CD4-positive, alpha-beta T cell treated with Interleukin-2 at 100 ng/mL for 4 hours (primary cell): ENCODE measurements around the gene C7orf33.
"Not testable (repeated sequence)": the region's sequence is repeated elsewhere in the genome, so short reads cannot be mapped to it uniquely, and the experiment has no call there.

Experiments used
- DNase-seq: peaks from one replicate; pipeline ENCODE4 v3.0.0-alpha.2; 2020; ENCODE audit warnings: low spot score

Gene C7orf33

GRCh38 chr7:148590471-148590870 is at the start of gene C7orf33:
Gene C7orf33 (plus strand): TSS chr7:148590766. CDS start chr7:148590926, 160 bp downstream.
- DNase-seq, result no peak

GRCh38 chr7:148541891-148542504 is 48.6 kb upstream of the C7orf33 start:
- DNase-seq, result no peak

- no peak for DNase-seq
Observed at GRCh38 chr7:148543302-148543701, 47.3 kb upstream of the C7orf33 start.

- DNase-seq, result no peak
Observed at GRCh38 chr7:148545172-148545571, 45.4 kb upstream of the C7orf33 start.

- DNase-seq, result no peak
Observed at GRCh38 chr7:148545932-148546331, 44.6 kb upstream of the C7orf33 start.

GRCh38 chr7:148546857-148547256 is 43.7 kb upstream of the C7orf33 start:
- DNase-seq, result no peak

GRCh38 chr7:148547951-148548350 is 42.6 kb upstream of the C7orf33 start:
- DNase-seq, result no peak

- DNase-seq, result no peak
Observed at GRCh38 chr7:148553979-148554378, 36.6 kb upstream of the C7orf33 start.

GRCh38 chr7:148556892-148557291 is 33.7 kb upstream of the C7orf33 start:
- no peak for DNase-seq

GRCh38 chr7:148558914-148559313 is 31.7 kb upstream of the C7orf33 start:
- DNase-seq, result no peak

GRCh38 chr7:148561099-148561498 is 29.5 kb upstream of the C7orf33 start:
- DNase-seq, result no peak

- no peak for DNase-seq
Observed at GRCh38 chr7:148563583-148564274, 26.8 kb upstream of the C7orf33 start.

- peak; percentile 42 for DNase-seq
Observed at GRCh38 chr7:148564275-148564951, 26.2 kb upstream of the C7orf33 start.

- DNase-seq, result no peak
Observed at GRCh38 chr7:148566736-148567135, 23.8 kb upstream of the C7orf33 start.

GRCh38 chr7:148567524-148567923 is 23.0 kb upstream of the C7orf33 start:
- DNase-seq, result no peak

GRCh38 chr7:148570510-148570909 is 20.1 kb upstream of the C7orf33 start:
- no peak for DNase-seq

- not testable (repeated sequence) for DNase-seq
Observed at GRCh38 chr7:148570973-148571372, 19.6 kb upstream of the C7orf33 start.

GRCh38 chr7:148571381-148571780 is 19.2 kb upstream of the C7orf33 start:
- DNase-seq, result no peak

GRCh38 chr7:148572067-148572522 is 18.5 kb upstream of the C7orf33 start:
- no peak for DNase-seq

GRCh38 chr7:148573581-148573980 is 17.0 kb upstream of the C7orf33 start:
- not testable (repeated sequence) for DNase-seq

GRCh38 chr7:148575640-148576411 is 14.7 kb upstream of the C7orf33 start:
- peak; percentile 73 for DNase-seq

GRCh38 chr7:148579366-148579765 is 11.2 kb upstream of the C7orf33 start:
- no peak for DNase-seq
